Naive thymus-derived CD4-positive, alpha-beta T cell (primary cell): Measurements from ENCODE around the gene GRAMD2A. TPM values are rescaled to one million over a fixed set of nuclear protein-coding genes. Genes with fewer than 3 reads are reported as not detected.

ENCODE experiments used
- ATAC-seq: fragments of 150-1000 bp; cut with Tn5 transposase; 2 replicates; pipeline ENCODE4 v1.10.0; 2021; ENCODE audit warnings: mild to moderate bottlenecking, moderate library complexity
- CTCF ChIA-PET: fragments of 350-600 bp; sonication (Branson Sonifier 250); formaldehyde crosslinking; loops from one replicate; lab custom pipeline; 2021; ENCODE audit warnings: antibody characterized with exemption; lab: Charles Lee
- POLR2A ChIA-PET: fragments of 350-600 bp; sonication (Branson Sonifier 250); formaldehyde crosslinking; loops from one replicate; lab custom pipeline; 2021; ENCODE audit warnings: antibody characterized with exemption, inconsistent platforms; lab: Charles Lee
- DNase-seq, 9 donors: peaks; one replicate each; pipeline versions ENCODE4 v3.0.0 to v3.0.0-alpha.2; 2020 to 2022; ENCODE audit warnings: mixed read lengths in 1 of 9
- H3K27ac ChIP-seq: one replicate; pipeline ENCODE4 v1.7.0; 2013; ENCODE audit warnings: mild to moderate bottlenecking, low read depth, low read length, moderate library complexity
- H3K27me3 ChIP-seq, 2 donors: one replicate each; pipeline ENCODE4 v1.7.0; 2013; ENCODE audit warnings: low read length in 2 of 2, mild to moderate bottlenecking in 2 of 2, moderate library complexity in 2 of 2; ENCODE audit not compliant: control insufficient read depth in 2 of 2, insufficient read depth in 2 of 2
- H3K36me3 ChIP-seq, 3 experiments: 1 replicate in 2 of 3; 2 replicates in 1 of 3; pipeline ENCODE4 v1.7.0; 2013; ENCODE audit warnings: low read length in 3 of 3, mild to moderate bottlenecking in 3 of 3, moderate library complexity in 1 of 3; ENCODE audit not compliant: insufficient read depth in 3 of 3, control insufficient read depth in 2 of 3
- H3K4me1 ChIP-seq, 2 donors: one replicate each; pipeline ENCODE4 v1.7.0; 2013; ENCODE audit warnings: low read length in 2 of 2, mild to moderate bottlenecking in 2 of 2, moderate library complexity in 1 of 2; ENCODE audit not compliant: control insufficient read depth in 2 of 2, insufficient read depth in 2 of 2
- H3K4me3 ChIP-seq: 2 replicates; pipeline ENCODE4 v1.7.0; 2013; ENCODE audit warnings: mild to moderate bottlenecking, low read length
- H3K9me3 ChIP-seq, 3 experiments: 1 replicate in 2 of 3; 2 replicates in 1 of 3; pipeline ENCODE4 v1.7.0; 2013; ENCODE audit warnings: low read length in 3 of 3; ENCODE audit not compliant: control insufficient read depth in 2 of 3
- H3K27ac Mint-ChIP-seq, 9 donors: one replicate each; pipeline ENCODE4 v1.8.0; 2020 to 2022; ENCODE audit warnings: mixed read lengths in 9 of 9, mild to moderate bottlenecking in 8 of 9, moderate library complexity in 5 of 9, inconsistent platforms in 2 of 9
- H3K27me3 Mint-ChIP-seq, 5 donors: one replicate each; pipeline ENCODE4 v1.8.0; 2021 to 2022; ENCODE audit warnings: mixed read lengths in 5 of 5, mild to moderate bottlenecking in 1 of 5
- H3K36me3 Mint-ChIP-seq, 5 donors: one replicate each; pipeline ENCODE4 v1.8.0; 2020 to 2022; ENCODE audit warnings: mixed read lengths in 5 of 5, mild to moderate bottlenecking in 3 of 5, inconsistent platforms in 1 of 5
- H3K4me1 Mint-ChIP-seq, 7 donors: one replicate each; pipeline ENCODE4 v1.8.0; 2020 to 2022; ENCODE audit warnings: mixed read lengths in 7 of 7, mild to moderate bottlenecking in 3 of 7, inconsistent platforms in 1 of 7
- H3K4me3 Mint-ChIP-seq, 10 donors: one replicate each; pipeline ENCODE4 v1.8.0; 2020 to 2022; ENCODE audit warnings: mild to moderate bottlenecking in 10 of 10, mixed read lengths in 10 of 10, moderate library complexity in 6 of 10, inconsistent platforms in 2 of 10
- H3K9me3 Mint-ChIP-seq, 11 donors: one replicate each; pipeline ENCODE4 v1.8.0; 2020 to 2022; ENCODE audit warnings: mixed read lengths in 11 of 11, mild to moderate bottlenecking in 4 of 11, inconsistent platforms in 1 of 11, moderate library complexity in 1 of 11
- intact Hi-C, 2 donors: fragments of 100-400 bp; cut with micrococcal nuclease; formaldehyde crosslinking; loops; one replicate each; pipeline ENCODE4 v1.15.1; 2023
- polyA plus RNA-seq, 2 donors: library from polyadenylated mRNA; unstranded; fragments of 300-500 nt; fragmentation: Illumina TruSeq; gene quantifications; one replicate each; pipeline ENCODE4 v1.2.3, GENCODE V29; 2021
- total RNA-seq, 6 experiments: library from RNA in 5 of 6; stranded (reverse) in 5 of 6; gene quantifications; 1 replicate in 5 of 6; 2 replicates in 1 of 6; pipeline ENCODE4 v1.2.3 and lab custom pipeline; 2021 to 2026

Gene GRAMD2A
- total and polyA plus RNA-seq, 7 experiments from 2014 or later: not detected

DNA sequence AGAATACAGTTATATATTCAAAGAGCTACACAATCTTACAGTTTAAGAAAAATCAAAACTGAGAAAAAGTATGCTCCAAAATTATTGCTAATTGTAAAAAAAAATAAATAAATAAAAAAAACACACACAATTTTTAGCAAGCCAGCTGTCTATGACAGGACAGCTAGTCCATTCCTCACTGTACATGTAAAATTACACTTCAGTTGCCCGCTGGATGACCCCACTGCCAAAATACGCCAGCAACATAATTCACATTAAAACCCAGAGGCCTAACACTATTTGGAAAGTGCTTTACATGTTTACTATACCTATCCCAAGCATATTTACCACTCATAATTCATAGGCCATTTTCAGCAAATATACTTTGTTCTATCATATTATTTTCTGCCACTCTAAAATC is 85.5 kb downstream of the GRAMD2A start:
- no peak overlapping the region for H3K27ac Mint-ChIP-seq
- H3K4me3 Mint-ChIP-seq: no peak overlapping the region
- Histone ChIP-seq H3K4me1 (peaks cover 7 to 11% of the 10 kb centered on the region in 2 donors), H3K4me3 (no peak overlapping the region), H3K36me3 (no peaks in the 10 kb centered on the region), H3K27ac (no peak overlapping the region), H3K27me3 (no peaks in the 10 kb centered on the region), H3K9me3 (no peaks in the 10 kb centered on the region)
- no peak for ATAC-seq
- CTCF ChIA-PET: no interaction called here
- H3K27me3 Mint-ChIP-seq: peaks cover 0 to 22% (median 0%) of the 10 kb centered on the region in 5 donors
- no peak for DNase-seq
- peaks cover 10 to 49% (median 41%) of the 10 kb centered on the region in 7 donors for H3K4me1 Mint-ChIP-seq
- no peaks in the 10 kb centered on the region for H3K36me3 Mint-ChIP-seq
- POLR2A ChIA-PET: interaction anchor here (0.7 to 0.8 kb wide), 2 partner anchors 13 to 1054 kb away, joined by 3 to 4 read pairs; no protein-coding TSS in a partner anchor
- intact Hi-C loops: loop anchor here in 1 of 2 donors (10.0 kb wide), 1 partner anchor 83 kb away; the partner anchor contains the start of gene GRAMD2A
- no peaks in the 10 kb centered on the region for H3K9me3 Mint-ChIP-seq

DNA sequence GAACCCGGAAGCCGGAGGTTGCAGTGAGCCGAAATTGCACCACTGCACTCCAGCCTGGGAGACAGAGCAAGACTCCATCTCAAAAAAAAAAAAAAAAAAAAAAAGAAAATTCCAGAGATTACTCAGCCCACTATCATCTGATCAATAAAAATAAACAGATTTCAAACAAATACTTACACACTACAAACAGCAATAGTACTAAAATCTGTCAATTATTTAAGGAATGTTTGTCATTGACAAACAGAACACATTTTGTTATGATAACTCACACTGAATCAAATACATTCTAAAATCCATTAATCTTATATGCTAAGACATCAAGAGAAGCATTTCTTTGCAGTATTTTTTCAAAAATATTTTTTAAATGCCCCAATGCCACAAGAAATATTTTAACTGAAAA is 87.2 kb downstream of the GRAMD2A start:
- H3K4me1 ChIP-seq: peaks cover 0 to 2% of the 10 kb centered on the region in 2 donors
- intact Hi-C loops: loop anchor here in 1 of 2 donors (10.0 kb wide), 1 partner anchor 84 kb away; the partner anchor contains the start of gene GRAMD2A
- peaks cover 0 to 9% (median 0%) of the 10 kb centered on the region in 5 donors for H3K27me3 Mint-ChIP-seq
- ChIA-PET CTCF (no interaction called here), POLR2A (no interaction called here)
- peaks cover 0 to 32% (median 25%) of the 10 kb centered on the region in 7 donors for H3K4me1 Mint-ChIP-seq
- H3K4me3 Mint-ChIP-seq: no peak overlapping the region
- no peaks in the 10 kb centered on the region for H3K9me3 Mint-ChIP-seq
- no peak overlapping the region for H3K27ac Mint-ChIP-seq
- no peak overlapping the region for H3K4me3 ChIP-seq
- ATAC-seq (no peak), DNase-seq (no peak)
- H3K36me3 ChIP-seq: no peaks in the 10 kb centered on the region
- no peaks in the 10 kb centered on the region for H3K27me3 ChIP-seq
- H3K27ac ChIP-seq: no peak overlapping the region
- H3K9me3 ChIP-seq: no peaks in the 10 kb centered on the region
- no peaks in the 10 kb centered on the region for H3K36me3 Mint-ChIP-seq

Other genes starting within 250 kb of the GRAMD2A start
- gene MYO9A, start 79.6 kb downstream of the GRAMD2A start, total RNA-seq: 10 to 100 TPM; 21.6 to 53.3 (median 29.7) TPM
- gene MYO9A, start 79.6 kb downstream of the GRAMD2A start, polyA plus RNA-seq: 10 to 100 TPM in 1 of 2 donors, 1 to 10 TPM in 1; 8.4 to 20.7 TPM
- gene SENP8, start 79.4 kb downstream of the GRAMD2A start, total RNA-seq: 1 to 10 TPM in 3 of 5 experiments, under 1 TPM in 2; 0.34 to 1.6 (median 1.4) TPM
- 1 to 10 TPM; 1.2 TPM for gene SENP8, start 79.4 kb downstream of the GRAMD2A start, polyA plus RNA-seq
- gene PKM, start 33.4 kb upstream of the GRAMD2A start, total RNA-seq: 1,000 to 10,000 TPM in 1 of 5 experiments, 100 to 1,000 TPM in 4; 237 to 1,627 (median 329) TPM
- gene PKM, start 33.4 kb upstream of the GRAMD2A start, polyA plus RNA-seq: 100 to 1,000 TPM; 422 to 485 TPM
- 100 to 1,000 TPM in 4 of 5 experiments, 10 to 100 TPM in 1; 75.8 to 129 (median 127) TPM for gene PARP6, start 74.8 kb upstream of the GRAMD2A start, total RNA-seq
- gene PARP6, start 74.8 kb upstream of the GRAMD2A start, polyA plus RNA-seq: 10 to 100 TPM; 19.7 to 41.6 TPM
- 1 to 10 TPM; 1.2 to 5.7 (median 3.8) TPM for gene CELF6, start 122.4 kb upstream of the GRAMD2A start, total RNA-seq
- under 1 TPM; 0.10 to 0.59 TPM for gene CELF6, start 122.4 kb upstream of the GRAMD2A start, polyA plus RNA-seq
- 100 to 1,000 TPM in 2 of 5 experiments, 10 to 100 TPM in 3; 83.1 to 101 (median 94.8) TPM for gene HEXA, start 178.2 kb upstream of the GRAMD2A start, total RNA-seq
- 10 to 100 TPM; 60.3 to 81.0 TPM for gene HEXA, start 178.2 kb upstream of the GRAMD2A start, polyA plus RNA-seq
- not detected for gene TMEM202, start 200.5 kb upstream of the GRAMD2A start, total RNA-seq
- not detected for gene TMEM202, start 200.5 kb upstream of the GRAMD2A start, polyA plus RNA-seq